ENCODE results near the gene MAVS.
"Not testable (repeated sequence)": the region's sequence is repeated elsewhere in the genome, so short reads cannot be mapped to it uniquely, and the experiment has no call there.

Gene MAVS

DNA sequence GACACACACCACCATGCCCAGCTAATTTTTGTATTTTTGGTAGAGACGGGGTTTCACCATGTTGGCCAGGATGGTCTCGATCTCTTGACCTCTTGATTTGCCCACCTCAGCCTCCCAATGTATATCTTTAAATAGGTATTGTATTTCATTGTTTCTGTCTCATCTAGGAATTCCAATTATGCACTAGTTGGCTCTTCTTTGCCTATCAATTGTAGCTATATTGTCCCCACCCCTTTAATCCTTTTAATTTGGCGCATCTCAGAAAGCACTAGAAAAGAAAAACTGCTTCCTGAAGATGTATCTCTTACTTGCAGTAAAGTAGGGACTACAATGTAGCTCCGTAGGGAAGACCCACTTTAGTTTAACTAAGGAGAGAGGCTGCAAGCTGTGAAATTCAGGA is 10.5 kb upstream of the MAVS start:
- H3K4me3 ChIP-seq (ENCODE audit: low read length), result no peak overlapping the region
- no peak for DNase-seq (ENCODE audit: low read depth)
- TF ChIP-seq, protein P1, sequence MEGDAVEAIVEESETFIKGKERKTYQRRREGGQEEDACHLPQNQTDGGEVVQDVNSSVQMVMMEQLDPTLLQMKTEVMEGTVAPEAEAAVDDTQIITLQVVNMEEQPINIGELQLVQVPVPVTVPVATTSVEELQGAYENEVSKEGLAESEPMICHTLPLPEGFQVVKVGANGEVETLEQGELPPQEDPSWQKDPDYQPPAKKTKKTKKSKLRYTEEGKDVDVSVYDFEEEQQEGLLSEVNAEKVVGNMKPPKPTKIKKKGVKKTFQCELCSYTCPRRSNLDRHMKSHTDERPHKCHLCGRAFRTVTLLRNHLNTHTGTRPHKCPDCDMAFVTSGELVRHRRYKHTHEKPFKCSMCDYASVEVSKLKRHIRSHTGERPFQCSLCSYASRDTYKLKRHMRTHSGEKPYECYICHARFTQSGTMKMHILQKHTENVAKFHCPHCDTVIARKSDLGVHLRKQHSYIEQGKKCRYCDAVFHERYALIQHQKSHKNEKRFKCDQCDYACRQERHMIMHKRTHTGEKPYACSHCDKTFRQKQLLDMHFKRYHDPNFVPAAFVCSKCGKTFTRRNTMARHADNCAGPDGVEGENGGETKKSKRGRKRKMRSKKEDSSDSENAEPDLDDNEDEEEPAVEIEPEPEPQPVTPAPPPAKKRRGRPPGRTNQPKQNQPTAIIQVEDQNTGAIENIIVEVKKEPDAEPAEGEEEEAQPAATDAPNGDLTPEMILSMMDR (conservative IDR thresholded peaks at IDR 0.05; ENCODE audit: low read depth, low read length), result no peak

DNA sequence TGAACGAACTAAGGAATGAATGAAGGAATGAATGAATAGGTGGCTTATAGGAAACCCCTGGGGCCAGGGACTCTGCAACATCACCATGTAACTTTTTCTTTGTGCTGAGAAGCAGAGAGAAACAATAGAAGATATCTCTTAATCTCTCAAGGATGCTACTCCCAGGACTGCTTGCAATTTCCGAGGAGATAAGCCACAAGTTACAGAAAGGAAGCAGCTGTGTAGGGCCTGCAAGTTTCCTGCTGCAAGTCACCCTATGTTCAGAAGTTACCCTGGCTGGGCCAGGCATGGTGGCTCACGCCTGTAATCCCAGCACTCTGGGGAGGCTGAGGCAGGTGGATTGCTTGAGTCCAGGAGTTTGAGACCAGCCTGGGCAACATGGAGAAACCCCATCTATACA is 7.3 kb upstream of the MAVS start:
- TF ChIP-seq, protein P1 (conservative IDR thresholded peaks at IDR 0.05; ENCODE audit: low read depth, low read length), result no peak
- H3K4me3 ChIP-seq (ENCODE audit: low read length), result no peak overlapping the region
- DNase-seq (ENCODE audit: low read depth), result no peak

GRCh38 chr20:3840201-3840600 is 6.4 kb upstream of the MAVS start:
- not testable (repeated sequence) for H3K4me3 ChIP-seq (ENCODE audit: low read length); DNase-seq (ENCODE audit: low read depth)

DNA sequence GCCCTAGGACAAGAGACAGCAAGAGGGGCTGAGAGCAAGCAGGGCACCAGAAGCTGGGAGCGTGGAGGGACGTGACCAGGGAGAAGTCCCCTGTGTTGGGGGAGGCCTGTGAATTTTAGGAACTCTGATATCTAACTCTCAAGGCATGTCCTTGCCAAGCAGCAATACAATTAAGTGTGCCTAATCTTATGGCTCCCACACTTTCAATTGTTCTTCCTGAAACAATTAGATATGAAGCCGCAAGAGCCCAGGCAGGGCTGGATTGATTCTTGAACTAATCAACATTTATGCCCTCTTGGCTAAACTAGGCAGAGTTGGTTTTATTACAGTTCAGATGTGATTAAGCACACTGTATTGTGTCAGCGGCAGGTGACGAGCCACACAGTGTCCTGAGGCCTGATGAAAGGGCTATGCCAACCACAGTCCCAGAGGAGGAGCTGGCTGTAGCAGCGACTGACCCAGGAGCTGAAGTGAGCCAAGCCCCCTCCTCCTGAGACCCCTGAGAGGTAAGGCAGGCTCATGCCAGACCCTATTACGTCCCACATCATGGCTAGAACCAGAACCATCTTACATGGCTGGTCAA is 4.2 kb upstream of the MAVS start:
- H3K4me3 ChIP-seq (ENCODE audit: low read length), result no peak overlapping the region
- TF ChIP-seq, protein P1 (conservative IDR thresholded peaks at IDR 0.05; ENCODE audit: low read depth, low read length), result no peak
- DNase-seq (ENCODE audit: low read depth), result no peak

- H3K4me3 ChIP-seq (ENCODE audit: low read length), result no peak overlapping the region
- no peak for DNase-seq (ENCODE audit: low read depth)
- TF ChIP-seq, protein P1 (conservative IDR thresholded peaks at IDR 0.05; ENCODE audit: low read depth, low read length), result no peak
Observed at GRCh38 chr20:3843490-3843889, 3.1 kb upstream of the MAVS start.

DNA sequence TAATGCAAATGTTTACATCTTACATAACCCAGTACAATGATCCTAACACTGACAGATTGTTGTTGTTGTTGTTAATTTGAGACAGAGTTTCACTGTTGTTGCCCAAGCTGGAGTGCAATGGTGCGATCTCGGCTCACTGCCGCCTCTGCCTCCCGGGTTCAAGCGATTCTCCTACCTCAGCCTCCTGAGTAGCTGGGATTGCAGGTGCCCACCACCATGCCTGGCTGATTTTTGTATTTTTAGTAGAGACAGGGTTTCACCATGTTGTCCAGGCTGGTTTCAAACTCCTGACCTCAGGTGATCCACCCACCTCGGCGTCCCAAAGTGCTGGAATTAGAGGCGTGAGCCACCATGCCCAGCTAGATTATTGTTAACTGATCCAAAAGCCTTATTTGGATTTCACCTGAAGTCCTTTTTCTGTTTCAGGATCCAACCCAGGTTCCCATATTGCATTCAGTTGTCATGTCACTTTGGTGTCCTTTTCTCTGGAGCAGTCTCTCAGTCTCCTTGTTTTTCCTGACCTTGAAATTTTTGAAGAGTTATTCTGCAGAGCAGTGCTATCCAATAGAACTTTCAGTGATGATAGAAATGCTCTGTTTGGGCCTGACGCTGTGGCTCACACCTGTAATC is 2.5 kb upstream of the MAVS start:
- not testable (repeated sequence) for H3K4me3 ChIP-seq (ENCODE audit: low read length); DNase-seq (ENCODE audit: low read depth)

GRCh38 chr20:3846378-3846739 is 275 bp upstream of the MAVS start:
- no peak for DNase-seq (ENCODE audit: low read depth)
- TF ChIP-seq, protein P1 (conservative IDR thresholded peaks at IDR 0.05; ENCODE audit: low read depth, low read length), result no peak
- H3K4me3 ChIP-seq (ENCODE audit: low read length), result peak overlapping the region; percentile 84

- TF ChIP-seq, protein P1 (conservative IDR thresholded peaks at IDR 0.05; ENCODE audit: low read depth, low read length), result no peak
- DNase-seq (ENCODE audit: low read depth), result no peak
- H3K4me3 ChIP-seq (ENCODE audit: low read length), result peak overlapping the region; percentile 84
Observed at GRCh38 chr20:3847429-3847940, 851 bp downstream of the MAVS start.

Data from retinal pigment epithelial cell (primary cell).